ENCODE measurements around the gene FCHSD2. TPM values are rescaled to one million over a fixed set of nuclear protein-coding genes. Genes with fewer than 3 reads are reported as not detected.
"Not testable (repeated sequence)": the region's sequence is repeated elsewhere in the genome, so short reads cannot be mapped to it uniquely, and the experiment has no call there.

FCHSD2 gene
- total RNA-seq, 1 donor from 2014 or later: 32.8 TPM

DNA sequence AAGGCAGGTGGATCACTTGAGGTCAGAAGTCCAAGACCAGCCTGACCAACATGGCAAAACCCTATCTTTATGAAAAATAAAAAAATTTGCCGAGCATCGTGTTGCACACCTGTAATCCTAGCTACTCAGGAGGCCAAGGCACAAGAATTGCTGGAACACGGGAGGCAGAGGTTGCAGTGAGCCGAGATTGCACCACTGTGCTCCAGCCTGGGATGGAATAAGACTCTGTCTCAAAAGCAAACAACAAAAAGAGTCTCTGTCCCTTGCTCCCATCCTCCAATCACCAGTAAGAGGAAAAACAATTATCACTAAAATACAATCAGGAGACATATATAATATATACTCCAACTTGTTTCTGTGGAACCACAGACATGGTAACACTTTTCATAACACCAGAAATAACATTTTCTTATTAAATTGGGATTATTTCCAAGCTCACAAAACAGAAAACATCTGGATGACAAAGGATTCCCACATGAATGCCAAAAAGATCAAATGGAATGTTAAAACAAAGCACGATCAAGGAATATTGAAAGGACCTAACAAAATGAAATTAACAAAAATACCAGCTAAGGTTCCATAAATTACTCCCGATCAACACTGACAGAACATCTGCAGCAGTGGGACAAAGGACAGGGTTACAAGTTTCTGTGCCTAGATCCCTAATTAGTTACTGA lies 15.2 kb downstream of the FCHSD2 start:
- DNase-seq (ENCODE audit: extremely low read depth, low read depth, low spot score): no peak

DNA sequence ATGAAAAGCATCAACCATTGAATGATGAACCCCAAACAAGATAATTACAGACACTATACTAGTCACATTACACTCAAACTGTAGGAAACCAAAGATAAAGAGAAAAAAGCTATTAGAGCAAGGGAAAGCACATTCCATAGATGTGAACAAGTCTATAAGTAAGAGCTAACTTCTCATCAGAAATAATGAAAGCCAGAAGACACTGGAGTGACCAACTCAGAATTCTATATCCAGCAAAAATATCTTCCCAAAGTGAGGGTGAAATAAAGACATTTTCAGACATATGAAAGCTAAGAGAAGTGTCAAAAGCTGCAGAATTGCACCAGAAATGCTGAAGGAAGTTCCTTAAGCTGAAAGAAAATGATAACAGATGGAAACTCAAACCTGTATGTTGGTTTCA lies 17.3 kb downstream of the FCHSD2 start:
- no peak for DNase-seq (ENCODE audit: extremely low read depth, low read depth, low spot score)

DNA sequence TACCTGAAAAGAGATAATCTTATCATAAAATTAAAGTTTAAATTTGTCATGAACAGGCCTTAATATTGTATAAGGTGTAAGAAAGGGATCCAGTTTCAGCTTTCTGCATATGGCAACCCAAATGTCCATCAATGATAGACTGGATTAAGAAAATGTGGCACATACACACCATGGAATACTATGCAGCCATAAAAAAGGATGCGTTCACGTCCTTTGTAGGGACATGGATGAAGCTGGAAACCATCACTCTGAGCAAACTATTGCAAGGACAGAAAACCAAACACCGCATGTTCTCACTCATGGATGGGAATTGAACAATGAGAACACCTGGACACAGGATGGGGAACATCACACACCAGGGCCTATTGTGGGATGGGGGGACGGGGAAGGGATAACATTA lies 18.2 kb downstream of the FCHSD2 start:
- not testable (repeated sequence) for DNase-seq (ENCODE audit: extremely low read depth, low read depth, low spot score)

- DNase-seq (ENCODE audit: extremely low read depth, low read depth, low spot score): no peak
Measured at GRCh38 chr11:73121692-73122091, 20.4 kb downstream of the FCHSD2 start.

GRCh38 chr11:73117071-73117470 lies 25.0 kb downstream of the FCHSD2 start:
- DNase-seq (ENCODE audit: extremely low read depth, low read depth, low spot score): no peak

- no peak for DNase-seq (ENCODE audit: extremely low read depth, low read depth, low spot score)
Measured at GRCh38 chr11:73116636-73117035, 25.5 kb downstream of the FCHSD2 start.

DNA sequence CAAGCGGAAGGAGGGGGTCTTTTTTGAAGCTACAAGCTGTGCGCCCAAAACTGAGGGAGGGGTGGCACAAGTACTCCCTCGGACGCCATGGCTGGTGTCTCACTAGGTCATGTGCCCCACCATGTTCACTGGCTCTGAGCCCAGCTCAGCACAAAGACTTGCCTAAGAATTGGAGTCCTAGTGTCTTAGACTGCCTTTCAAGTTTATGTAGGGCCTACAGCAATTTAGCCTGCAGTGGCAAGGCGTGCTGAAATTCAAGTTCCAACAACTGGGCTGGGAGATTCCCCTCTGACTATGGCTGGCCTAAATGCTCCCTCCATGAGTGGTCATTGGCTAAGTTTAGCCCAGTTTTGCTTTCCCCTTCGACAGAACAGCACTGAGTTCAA lies 27.3 kb downstream of the FCHSD2 start:
- no peak for DNase-seq (ENCODE audit: extremely low read depth, low read depth, low spot score)

GRCh38 chr11:73114110-73114834 lies 27.8 kb downstream of the FCHSD2 start:
- no peak for DNase-seq (ENCODE audit: extremely low read depth, low read depth, low spot score)

DNA sequence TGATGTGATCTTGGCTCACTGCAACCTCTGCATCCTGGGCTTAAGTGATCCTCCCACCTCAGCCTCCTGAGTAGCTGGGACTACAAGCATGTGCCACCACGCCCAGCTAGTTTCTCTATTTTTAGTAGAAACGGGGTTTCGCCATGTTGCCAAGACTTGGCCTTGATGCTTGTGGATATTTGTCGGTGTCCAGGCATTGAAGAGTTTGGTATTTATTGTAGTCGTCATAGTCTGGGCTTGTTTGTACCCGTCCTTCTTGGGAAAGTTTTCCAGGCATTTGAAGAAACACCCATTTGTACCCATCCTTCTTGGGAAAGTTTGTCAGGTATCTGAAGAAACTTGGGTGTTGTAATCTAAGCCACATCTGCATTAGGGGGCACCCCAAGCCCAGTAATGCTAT lies 28.7 kb downstream of the FCHSD2 start:
- no peak for DNase-seq (ENCODE audit: extremely low read depth, low read depth, low spot score)

DNA sequence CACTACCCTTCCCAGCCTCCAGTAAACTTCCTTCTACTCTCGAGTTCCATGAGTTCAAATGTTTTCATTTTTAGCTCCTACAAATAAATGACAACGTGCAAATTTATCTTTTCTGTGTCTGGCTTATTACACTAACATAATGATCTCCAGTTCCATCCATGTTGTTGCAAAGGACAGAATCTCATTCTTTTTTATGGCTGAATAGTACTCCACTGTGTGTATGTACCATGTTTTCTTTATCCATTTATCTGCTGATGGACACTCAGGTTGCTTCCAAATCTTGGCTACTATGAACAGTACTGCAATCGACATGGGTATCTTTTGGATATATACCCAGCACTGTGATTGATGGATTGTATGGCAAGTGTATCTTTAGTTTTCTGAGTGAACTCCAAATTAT lies 34.5 kb downstream of the FCHSD2 start:
- DNase-seq (ENCODE audit: extremely low read depth, low read depth, low spot score): no peak

- no peak for DNase-seq (ENCODE audit: extremely low read depth, low read depth, low spot score)
Measured at GRCh38 chr11:73106347-73106746, 35.8 kb downstream of the FCHSD2 start.

GRCh38 chr11:73100578-73100977 lies 41.5 kb downstream of the FCHSD2 start:
- DNase-seq (ENCODE audit: extremely low read depth, low read depth, low spot score): no peak

DNA sequence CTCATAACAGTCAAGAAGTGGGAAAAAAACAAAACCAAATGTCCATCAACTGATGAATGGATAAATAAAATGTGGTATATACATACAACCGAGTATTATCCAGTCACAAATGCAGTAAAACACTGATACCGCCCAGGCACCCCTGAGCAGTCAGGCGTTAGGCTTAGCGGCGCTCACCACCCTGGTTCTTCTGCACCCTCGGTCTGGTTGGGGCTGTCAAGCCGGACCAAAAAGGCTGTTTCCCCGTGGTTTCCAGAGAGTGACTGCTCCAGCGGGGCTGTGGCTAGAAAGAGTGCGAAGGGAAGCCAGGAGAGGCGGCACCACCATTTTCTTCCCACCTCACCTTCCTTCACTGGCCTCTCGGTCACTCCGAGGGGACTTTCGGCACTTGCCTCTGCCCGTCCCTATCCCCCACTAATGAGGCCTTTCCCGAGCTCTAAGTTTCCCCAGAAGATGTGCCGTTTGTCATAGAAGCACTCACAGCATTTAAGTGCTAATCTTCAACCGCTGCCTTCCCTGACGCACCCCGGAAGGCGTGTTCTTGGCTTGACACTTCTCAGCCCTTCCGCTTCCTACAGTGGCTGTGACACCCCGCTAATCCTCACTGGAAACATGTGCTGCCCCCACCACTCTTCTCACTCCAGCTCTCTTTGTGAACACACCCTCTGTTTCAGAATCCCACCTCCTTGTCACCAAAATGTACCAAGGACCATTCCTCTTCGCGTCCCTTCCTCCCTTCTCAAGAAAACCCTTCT lies 42.4 kb downstream of the FCHSD2 start:
- DNase-seq (ENCODE audit: extremely low read depth, low read depth, low spot score): no peak

DNA sequence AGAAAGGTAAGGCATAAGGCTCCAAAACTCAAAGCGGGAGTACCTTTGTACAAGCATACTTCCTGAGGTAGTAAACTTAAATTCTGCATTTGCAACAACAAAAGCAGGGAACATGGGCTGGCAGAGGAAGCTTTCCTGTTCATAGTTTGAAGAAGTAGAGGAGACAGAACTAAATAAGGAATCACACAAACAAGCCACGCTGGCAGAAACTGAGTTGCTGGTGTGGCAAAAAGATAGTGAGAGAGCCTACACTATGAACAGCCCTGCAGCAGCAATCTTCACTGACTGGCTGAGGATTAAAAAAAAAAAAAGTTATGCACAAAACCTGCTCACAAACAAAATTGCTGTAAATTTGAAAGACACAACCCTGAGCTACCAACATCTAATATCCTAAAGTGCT lies 46.5 kb downstream of the FCHSD2 start:
- DNase-seq (ENCODE audit: extremely low read depth, low read depth, low spot score): no peak

- no peak for DNase-seq (ENCODE audit: extremely low read depth, low read depth, low spot score)
Measured at GRCh38 chr11:73091521-73092305, 50.4 kb downstream of the FCHSD2 start.

DNA sequence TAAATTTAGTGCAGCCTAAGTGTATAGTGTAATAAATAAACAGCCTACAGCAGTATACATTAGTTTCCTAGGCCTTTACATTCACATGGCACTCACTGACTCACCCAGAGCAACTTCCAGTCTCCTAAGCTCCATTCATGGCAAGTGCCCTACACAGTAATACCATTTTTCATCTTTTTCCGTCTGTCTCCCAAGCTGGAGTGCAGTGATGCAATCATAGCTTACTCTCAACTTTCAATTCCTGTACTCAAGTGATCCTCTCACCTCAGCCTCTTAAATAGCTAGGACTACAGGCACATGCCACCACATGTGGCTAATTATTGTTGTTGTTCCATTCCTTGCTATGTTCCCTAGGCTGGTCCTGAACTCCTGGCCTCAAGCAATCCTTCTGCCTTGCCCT lies 54.4 kb downstream of the FCHSD2 start:
- no peak for DNase-seq (ENCODE audit: extremely low read depth, low read depth, low spot score)

DNA sequence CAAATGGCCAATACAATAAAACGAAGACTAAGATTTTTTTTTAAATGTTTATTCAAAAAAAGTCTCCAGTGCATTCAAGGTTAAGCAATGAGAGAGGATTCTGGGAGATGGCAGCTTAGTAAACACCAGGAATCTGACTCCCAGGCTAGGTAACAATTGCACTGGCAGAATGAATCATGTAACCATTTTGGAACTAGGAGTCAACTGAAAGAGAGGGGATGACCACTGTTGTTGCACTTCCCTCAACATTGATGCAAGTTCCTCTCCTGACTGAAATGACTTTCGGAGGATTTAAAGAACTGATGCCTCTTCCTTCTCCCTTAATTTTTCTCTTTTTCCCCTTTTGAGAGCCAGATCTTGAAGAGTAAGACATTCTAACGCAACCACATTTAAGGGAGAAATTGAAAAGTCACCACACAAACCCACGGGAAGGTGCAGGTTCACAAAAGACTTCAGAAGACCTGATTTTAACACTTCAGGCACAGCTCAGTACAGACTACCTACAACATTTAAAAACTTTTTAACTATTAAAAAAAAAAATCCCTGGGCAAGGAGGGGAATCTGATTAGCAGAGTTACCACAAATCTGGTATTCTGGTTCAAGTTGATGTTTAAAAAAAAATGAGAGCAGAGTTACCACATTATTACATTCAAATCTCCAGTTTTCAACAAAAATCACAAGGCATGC lies 56.8 kb downstream of the FCHSD2 start:
- DNase-seq (ENCODE audit: extremely low read depth, low read depth, low spot score): no peak

DNA sequence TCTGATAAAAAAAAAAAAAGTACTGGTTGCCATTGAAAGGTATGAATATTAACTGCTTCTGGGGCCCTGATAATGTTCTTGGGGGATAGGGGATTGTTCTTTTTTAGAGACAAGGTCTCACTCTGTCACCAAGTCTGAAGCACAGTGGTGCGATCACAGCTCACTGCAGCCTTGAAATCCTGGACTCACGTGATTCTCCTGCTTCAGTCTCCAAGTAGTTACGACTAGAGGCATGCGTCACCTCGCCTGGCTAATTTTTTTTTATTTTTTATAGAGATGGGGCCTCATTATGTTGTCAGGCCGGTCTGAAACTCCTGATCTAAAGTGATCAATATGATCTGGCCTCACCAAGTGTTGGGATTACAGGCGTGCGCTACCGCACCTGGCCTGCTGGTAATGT lies 63.5 kb downstream of the FCHSD2 start:
- DNase-seq (ENCODE audit: extremely low read depth, low read depth, low spot score): no peak

- DNase-seq (ENCODE audit: extremely low read depth, low read depth, low spot score): no peak
Measured at GRCh38 chr11:73077454-73077853, 64.7 kb downstream of the FCHSD2 start.

- no peak for DNase-seq (ENCODE audit: extremely low read depth, low read depth, low spot score)
Measured at GRCh38 chr11:73074319-73074718, 67.8 kb downstream of the FCHSD2 start.
